GM18867 (cell line): ENCODE data around the gene CNGB1.
"Not testable (repeated sequence)": the region's sequence is repeated elsewhere in the genome, so short reads cannot be mapped to it uniquely, and the experiment has no call there.

Source experiments
- ATAC-seq: cut with Tn5 transposase; IDR thresholded peaks from one replicate; pipeline ENCODE4 v1.9.1; 2021; ENCODE audit warnings: mild to moderate bottlenecking, moderate library complexity; ENCODE audit not compliant: unreplicated experiment

Gene CNGB1

GRCh38 chr16:57997528-57998265 is 26.8 kb upstream of the CNGB1 start:
- no peak for ATAC-seq

- no peak for ATAC-seq
These were observed 26.2 kb upstream of the CNGB1 start for GRCh38 chr16:57997176-57997527.

GRCh38 chr16:57996406-57997175 is 25.7 kb upstream of the CNGB1 start:
- no peak for ATAC-seq

GRCh38 chr16:57995721-57996405 is 24.9 kb upstream of the CNGB1 start:
- ATAC-seq = no peak

GRCh38 chr16:57994778-57995177 is 23.9 kb upstream of the CNGB1 start:
- ATAC-seq = no peak

GRCh38 chr16:57994361-57994760 is 23.4 kb upstream of the CNGB1 start:
- no peak for ATAC-seq

GRCh38 chr16:57993897-57994296 is 23.0 kb upstream of the CNGB1 start:
- no peak for ATAC-seq

- ATAC-seq = no peak
These were observed 22.5 kb upstream of the CNGB1 start for GRCh38 chr16:57993438-57993837.

- no peak for ATAC-seq
These were observed 21.2 kb upstream of the CNGB1 start for GRCh38 chr16:57992084-57992483.

- no peak for ATAC-seq
These were observed 20.7 kb upstream of the CNGB1 start for GRCh38 chr16:57991551-57992059.

- ATAC-seq = no peak
These were observed 18.0 kb upstream of the CNGB1 start for GRCh38 chr16:57988929-57989328.

GRCh38 chr16:57987441-57988177 is 16.7 kb upstream of the CNGB1 start:
- no peak for ATAC-seq

- ATAC-seq = no peak
These were observed 15.3 kb upstream of the CNGB1 start for GRCh38 chr16:57986196-57986595.

GRCh38 chr16:57985204-57986181 is 14.6 kb upstream of the CNGB1 start:
- ATAC-seq = no peak

GRCh38 chr16:57984443-57985203 is 13.7 kb upstream of the CNGB1 start:
- peak; percentile 73 for ATAC-seq

- ATAC-seq = no peak
These were observed 11.5 kb upstream of the CNGB1 start for GRCh38 chr16:57982385-57982784.

GRCh38 chr16:57981636-57982035 is 10.7 kb upstream of the CNGB1 start:
- no peak for ATAC-seq

- ATAC-seq = no peak
These were observed 8.2 kb upstream of the CNGB1 start for GRCh38 chr16:57979006-57979585.

- ATAC-seq = not testable (repeated sequence)
These were observed 7.1 kb upstream of the CNGB1 start for GRCh38 chr16:57978070-57978465.
